ENCODE measurements around the gene CDKL4.

CDKL4 gene

GRCh38 chr2:39154944-39155343 lies 88.8 kb downstream of the CDKL4 start:
- no peak overlapping the region for H3K4me3 ChIP-seq (ENCODE audit: low read length)
- no peak overlapping the region for H2BK5ac ChIP-seq (ENCODE audit: low read length)
- no peaks in the 10 kb centered on the region for H3K27me3 ChIP-seq (ENCODE audit: insufficient read depth, low read length, poor library complexity)
- no peak overlapping the region for H3K4me2 ChIP-seq (ENCODE audit: low read length)
- no peak overlapping the region for H3K23ac ChIP-seq (ENCODE audit: low read length)
- no peak overlapping the region for H4K8ac ChIP-seq (ENCODE audit: low read depth, low read length)
- no peak overlapping the region for H2BK120ac ChIP-seq (ENCODE audit: low read depth, low read length)
- no peak overlapping the region for H3K27ac ChIP-seq (ENCODE audit: low read depth, low read length)
- no peak for DNase-seq
- H3K9ac ChIP-seq (ENCODE audit: low read length) = no peak overlapping the region
- H3K4me1 ChIP-seq (ENCODE audit: control insufficient read depth, low read depth, low read length) = no peaks in the 10 kb centered on the region
- no peak overlapping the region for H3K56ac ChIP-seq (ENCODE audit: low read length)
- H3K79me2 ChIP-seq (ENCODE audit: control insufficient read depth, insufficient read depth, low read length) = no peaks in the 10 kb centered on the region
- no CpG with 5 or more reads among the region's 3 CpGs for WGBS (ENCODE audit: extremely low coverage, insufficient coverage, low lambda C conversion rate)
- H2AK5ac ChIP-seq (ENCODE audit: low read length) = no peak overlapping the region
- no peak overlapping the region for H3K18ac ChIP-seq (ENCODE audit: low read length)
- H3K4ac ChIP-seq (ENCODE audit: low read depth, low read length) = no peak overlapping the region
- no peak overlapping the region for H2BK15ac ChIP-seq (replicated peaks; ENCODE audit: low read depth)
- H3K36me3 ChIP-seq (ENCODE audit: control insufficient read depth, insufficient read depth, low read length) = no peaks in the 10 kb centered on the region
- H3K79me1 ChIP-seq (ENCODE audit: low read length) = no peaks in the 10 kb centered on the region
- H4K5ac ChIP-seq (ENCODE audit: low read length) = no peak overlapping the region

- H2BK15ac ChIP-seq (replicated peaks; ENCODE audit: low read depth) = no peak overlapping the region
- WGBS (ENCODE audit: extremely low coverage, insufficient coverage, low lambda C conversion rate) = no CpG with 5 or more reads among the region's 1 CpG
Measured at GRCh38 chr2:39153312-39153711, 90.5 kb downstream of the CDKL4 start.

GRCh38 chr2:39152504-39152903 lies 91.3 kb downstream of the CDKL4 start:
- Histone ChIP-seq H3K4ac (ENCODE audit: low read depth, low read length) (no peak overlapping the region), H2BK120ac (ENCODE audit: low read depth, low read length) (no peak overlapping the region), H3K18ac (ENCODE audit: low read length) (no peak overlapping the region), H3K36me3 (ENCODE audit: control insufficient read depth, insufficient read depth, low read length) (no peaks in the 10 kb centered on the region), H3K9ac (ENCODE audit: low read length) (no peak overlapping the region), H4K5ac (ENCODE audit: low read length) (no peak overlapping the region), H2BK15ac (replicated peaks; ENCODE audit: low read depth) (no peak overlapping the region), H3K4me2 (ENCODE audit: low read length) (no peak overlapping the region), H2AK5ac (ENCODE audit: low read length) (no peak overlapping the region), H2BK5ac (ENCODE audit: low read length) (no peak overlapping the region), H3K4me1 (ENCODE audit: control insufficient read depth, low read depth, low read length) (no peaks in the 10 kb centered on the region), H3K27me3 (ENCODE audit: insufficient read depth, low read length, poor library complexity) (no peaks in the 10 kb centered on the region), H4K8ac (ENCODE audit: low read depth, low read length) (no peak overlapping the region), H3K4me3 (ENCODE audit: low read length) (no peak overlapping the region), H3K79me2 (ENCODE audit: control insufficient read depth, insufficient read depth, low read length) (no peaks in the 10 kb centered on the region), H3K23ac (ENCODE audit: low read length) (no peak overlapping the region), H3K56ac (ENCODE audit: low read length) (no peak overlapping the region), H3K27ac (ENCODE audit: low read depth, low read length) (no peak overlapping the region), H3K79me1 (ENCODE audit: low read length) (no peaks in the 10 kb centered on the region)
- no CpG with 5 or more reads among the region's 2 CpGs for WGBS (ENCODE audit: extremely low coverage, insufficient coverage, low lambda C conversion rate)
- DNase-seq = no peak

More at GRCh38 chr2:39153312-39153711, 90.5 kb downstream of the CDKL4 start:
- Histone ChIP-seq H3K27ac (ENCODE audit: low read depth, low read length) (no peak overlapping the region), H2AK5ac (ENCODE audit: low read length) (no peak overlapping the region), H3K4ac (ENCODE audit: low read depth, low read length) (no peak overlapping the region), H3K56ac (ENCODE audit: low read length) (no peak overlapping the region), H2BK5ac (ENCODE audit: low read length) (no peak overlapping the region), H4K8ac (ENCODE audit: low read depth, low read length) (no peak overlapping the region), H3K36me3 (ENCODE audit: control insufficient read depth, insufficient read depth, low read length) (no peaks in the 10 kb centered on the region), H4K5ac (ENCODE audit: low read length) (no peak overlapping the region), H3K79me2 (ENCODE audit: control insufficient read depth, insufficient read depth, low read length) (no peaks in the 10 kb centered on the region), H3K18ac (ENCODE audit: low read length) (no peak overlapping the region), H3K79me1 (ENCODE audit: low read length) (no peaks in the 10 kb centered on the region), H3K4me1 (ENCODE audit: control insufficient read depth, low read depth, low read length) (no peaks in the 10 kb centered on the region), H3K27me3 (ENCODE audit: insufficient read depth, low read length, poor library complexity) (no peaks in the 10 kb centered on the region), H3K4me3 (ENCODE audit: low read length) (no peak overlapping the region), H3K9ac (ENCODE audit: low read length) (no peak overlapping the region), H2BK120ac (ENCODE audit: low read depth, low read length) (no peak overlapping the region), H3K4me2 (ENCODE audit: low read length) (no peak overlapping the region), H3K23ac (ENCODE audit: low read length) (no peak overlapping the region)
- no peak for DNase-seq

GRCh38 chr2:39150890-39151497 lies 92.8 kb downstream of the CDKL4 start:
- Histone ChIP-seq H3K4me2 (ENCODE audit: low read length) (no peak overlapping the region), H4K5ac (ENCODE audit: low read length) (no peak overlapping the region), H4K8ac (ENCODE audit: low read depth, low read length) (no peak overlapping the region), H2AK5ac (ENCODE audit: low read length) (no peak overlapping the region), H3K36me3 (ENCODE audit: control insufficient read depth, insufficient read depth, low read length) (no peaks in the 10 kb centered on the region), H3K23ac (ENCODE audit: low read length) (no peak overlapping the region), H3K27ac (ENCODE audit: low read depth, low read length) (no peak overlapping the region), H2BK15ac (replicated peaks; ENCODE audit: low read depth) (no peak overlapping the region), H2BK120ac (ENCODE audit: low read depth, low read length) (no peak overlapping the region), H3K27me3 (ENCODE audit: insufficient read depth, low read length, poor library complexity) (no peaks in the 10 kb centered on the region), H3K18ac (ENCODE audit: low read length) (no peak overlapping the region), H3K9ac (ENCODE audit: low read length) (no peak overlapping the region), H3K4me1 (ENCODE audit: control insufficient read depth, low read depth, low read length) (no peaks in the 10 kb centered on the region), H2BK5ac (ENCODE audit: low read length) (no peak overlapping the region), H3K4me3 (ENCODE audit: low read length) (no peak overlapping the region), H3K56ac (ENCODE audit: low read length) (no peak overlapping the region), H3K4ac (ENCODE audit: low read depth, low read length) (no peak overlapping the region), H3K79me1 (ENCODE audit: low read length) (no peaks in the 10 kb centered on the region), H3K79me2 (ENCODE audit: control insufficient read depth, insufficient read depth, low read length) (no peaks in the 10 kb centered on the region)
- DNase-seq = no peak
- no CpG with 5 or more reads among the region's 9 CpGs for WGBS (ENCODE audit: extremely low coverage, insufficient coverage, low lambda C conversion rate)

GRCh38 chr2:39150102-39150562 lies 93.6 kb downstream of the CDKL4 start:
- H3K4me2 ChIP-seq (ENCODE audit: low read length) = no peak overlapping the region
- H3K9ac ChIP-seq (ENCODE audit: low read length) = no peak overlapping the region
- no peak overlapping the region for H3K18ac ChIP-seq (ENCODE audit: low read length)
- no peak overlapping the region for H3K23ac ChIP-seq (ENCODE audit: low read length)
- no peak overlapping the region for H2AK5ac ChIP-seq (ENCODE audit: low read length)
- WGBS (ENCODE audit: extremely low coverage, insufficient coverage, low lambda C conversion rate) = no CpG with 5 or more reads among the region's 6 CpGs
- no peak for DNase-seq
- no peaks in the 10 kb centered on the region for H3K4me1 ChIP-seq (ENCODE audit: control insufficient read depth, low read depth, low read length)
- H3K36me3 ChIP-seq (ENCODE audit: control insufficient read depth, insufficient read depth, low read length) = no peaks in the 10 kb centered on the region
- no peak overlapping the region for H3K56ac ChIP-seq (ENCODE audit: low read length)
- no peak overlapping the region for H2BK120ac ChIP-seq (ENCODE audit: low read depth, low read length)
- no peaks in the 10 kb centered on the region for H3K79me2 ChIP-seq (ENCODE audit: control insufficient read depth, insufficient read depth, low read length)
- H3K27ac ChIP-seq (ENCODE audit: low read depth, low read length) = no peak overlapping the region
- no peak overlapping the region for H4K8ac ChIP-seq (ENCODE audit: low read depth, low read length)
- no peak overlapping the region for H2BK15ac ChIP-seq (replicated peaks; ENCODE audit: low read depth)
- no peak overlapping the region for H2BK5ac ChIP-seq (ENCODE audit: low read length)
- no peaks in the 10 kb centered on the region for H3K27me3 ChIP-seq (ENCODE audit: insufficient read depth, low read length, poor library complexity)
- no peak overlapping the region for H3K4me3 ChIP-seq (ENCODE audit: low read length)
- H3K4ac ChIP-seq (ENCODE audit: low read depth, low read length) = no peak overlapping the region
- H3K79me1 ChIP-seq (ENCODE audit: low read length) = no peaks in the 10 kb centered on the region
- H4K5ac ChIP-seq (ENCODE audit: low read length) = no peak overlapping the region

GRCh38 chr2:39146630-39147029 lies 97.1 kb downstream of the CDKL4 start:
- no peak overlapping the region for H3K27ac ChIP-seq (ENCODE audit: low read depth, low read length)
- H3K4me1 ChIP-seq (ENCODE audit: control insufficient read depth, low read depth, low read length) = no peaks in the 10 kb centered on the region
- H3K4me3 ChIP-seq (ENCODE audit: low read length) = no peak overlapping the region
- H4K5ac ChIP-seq (ENCODE audit: low read length) = no peak overlapping the region
- H3K27me3 ChIP-seq (ENCODE audit: insufficient read depth, low read length, poor library complexity) = no peaks in the 10 kb centered on the region
- no peak for DNase-seq
- H3K56ac ChIP-seq (ENCODE audit: low read length) = no peak overlapping the region
- H2AK5ac ChIP-seq (ENCODE audit: low read length) = no peak overlapping the region
- H3K18ac ChIP-seq (ENCODE audit: low read length) = no peak overlapping the region
- H3K9ac ChIP-seq (ENCODE audit: low read length) = no peak overlapping the region
- H3K79me1 ChIP-seq (ENCODE audit: low read length) = no peaks in the 10 kb centered on the region
- no peak overlapping the region for H3K23ac ChIP-seq (ENCODE audit: low read length)
- H3K4ac ChIP-seq (ENCODE audit: low read depth, low read length) = no peak overlapping the region
- H3K79me2 ChIP-seq (ENCODE audit: control insufficient read depth, insufficient read depth, low read length) = no peaks in the 10 kb centered on the region
- H2BK15ac ChIP-seq (replicated peaks; ENCODE audit: low read depth) = no peak overlapping the region
- no peaks in the 10 kb centered on the region for H3K36me3 ChIP-seq (ENCODE audit: control insufficient read depth, insufficient read depth, low read length)
- H2BK120ac ChIP-seq (ENCODE audit: low read depth, low read length) = no peak overlapping the region
- no peak overlapping the region for H4K8ac ChIP-seq (ENCODE audit: low read depth, low read length)
- no peak overlapping the region for H2BK5ac ChIP-seq (ENCODE audit: low read length)
- H3K4me2 ChIP-seq (ENCODE audit: low read length) = no peak overlapping the region

All from mesendoderm (in vitro differentiated cells).